A549 (cell line): ENCODE measurements around the gene IKZF5. TPM values are rescaled to one million over a fixed set of nuclear protein-coding genes. Genes with fewer than 3 reads are reported as not detected.
A peak's percentile ranks its signal among the peaks of the same experiment; 100 is the strongest.

ENCODE experiments used
- ATAC-seq, 2 experiments: fragments of 200-7000 bp in 1 of 2; fragments of >200 bp in 1 of 2; cut with Nextera tagmentation in 1 of 2; cut with Tn5 transposase in 1 of 2; 3 replicates each; pipeline versions ENCODE4 v1.8.0 to v1.9.1; 2018 to 2020; ENCODE audit warnings: mild to moderate bottlenecking in 1 of 2, moderate library complexity in 1 of 2
- CTCF ChIA-PET: fragments of 300-600 bp; sonication (Branson Sonifier 250); formaldehyde crosslinking; extraction: SDS; loops from one replicate; lab custom pipeline; 2021; ENCODE audit warnings: antibody characterized with exemption, inconsistent platforms; lab: Yijun Ruan, JAX
- POLR2A ChIA-PET: fragments of 350-600 bp; formaldehyde crosslinking; extraction: SDS; loops from one replicate; lab custom pipeline; 2021; ENCODE audit warnings: antibody characterized with exemption, inconsistent platforms; lab: Yijun Ruan, JAX
- DNase-seq, 2 experiments: peaks; one replicate each; pipeline versions ENCODE4 v3.0.0 to v3.0.0-alpha.2; 2011 to 2016; ENCODE audit warnings: low read depth in 1 of 2, low spot score in 1 of 2
- FAIRE-seq: peaks from 2 replicates; lab custom pipeline; 2011; peaks lifted over from hg19 to GRCh38; lab: Jason Lieb, UNC
- H3K27ac ChIP-seq, 2 experiments: fragments of >200 bp; sonication (Bioruptor Twin); formaldehyde crosslinking; 3 replicates each; pipeline ENCODE4 v1.5.1; 2016 to 2017
- H3K4me1 ChIP-seq: fragments of >200 bp; sonication (Bioruptor Twin); formaldehyde crosslinking; 3 replicates; pipeline ENCODE4 v1.6.1; 2016
- H3K4me2 ChIP-seq: fragments of >200 bp; sonication (Bioruptor Twin); formaldehyde crosslinking; 3 replicates; pipeline ENCODE4 v1.6.1; 2016
- H3K4me3 ChIP-seq: fragments of >200 bp; sonication (Bioruptor Twin); formaldehyde crosslinking; 3 replicates; pipeline ENCODE4 v1.5.1; 2016
- H3K9me3 ChIP-seq: fragments of >200 bp; sonication (Bioruptor Twin); formaldehyde crosslinking; 3 replicates; pipeline ENCODE4 v1.6.1; 2016
- BHLHE40 ChIP-seq: IDR thresholded peaks from 2 replicates; pipeline ENCODE4 v1.6.1; 2012; ENCODE audit warnings: low read depth, low read length, inconsistent platforms
- CBX8 ChIP-seq: fragments of 200-600 bp; sonication (generic); IDR thresholded peaks from 2 replicates; pipeline ENCODE4 v1.6.1; 2016
- CEBPB ChIP-seq, 2 experiments: fragments of >200 bp in 1 of 2; sonication (Bioruptor Twin) in 1 of 2; formaldehyde crosslinking in 1 of 2; IDR thresholded peaks; 2 replicates each; pipeline ENCODE4 v1.6.1; 2012 to 2016
- CHD2 ChIP-seq: fragments of 150-350 bp; IDR thresholded peaks from 2 replicates; pipeline ENCODE4 v1.6.1; 2014; ENCODE audit warnings: low read length; ENCODE audit not compliant: partially characterized antibody
- EHF ChIP-seq: fragments of 250-450 bp; sonication (Bioruptor Pico); IDR thresholded peaks from 2 replicates; pipeline ENCODE4 v1.5.0; 2020; ENCODE audit warnings: mild to moderate bottlenecking
- EP300 ChIP-seq, 2 experiments: fragments of >200 bp; sonication (Bioruptor Twin); formaldehyde crosslinking; IDR thresholded peaks; 2 replicates in 1 of 2; 3 replicates in 1 of 2; pipeline ENCODE4 v1.6.1; 2016 to 2017
- ESRRA ChIP-seq: fragments of 150-350 bp; IDR thresholded peaks from 2 replicates; pipeline ENCODE4 v1.6.1; 2014; ENCODE audit warnings: mild to moderate bottlenecking, low read length, borderline replicate concordance
- FOSL2 ChIP-seq, 2 experiments: fragments of 450-650 bp in 1 of 2; fragments of >200 bp in 1 of 2; sonication (Bioruptor Twin) in 1 of 2; formaldehyde crosslinking; IDR thresholded peaks; 2 replicates each; pipeline versions ENCODE4 v1.5.0 to v1.6.1; 2016 to 2020; ENCODE audit warnings: mild to moderate bottlenecking in 1 of 2, moderate library complexity in 1 of 2
- FOXS1 ChIP-seq: fragments of 250-450 bp; sonication (Bioruptor Pico); IDR thresholded peaks from 2 replicates; pipeline ENCODE4 v1.5.0; 2020; ENCODE audit warnings: mild to moderate bottlenecking, moderate library complexity
- GATA3 ChIP-seq: IDR thresholded peaks from 2 replicates; pipeline ENCODE4 v1.6.1; 2012; ENCODE audit warnings: borderline replicate concordance
- HEYL ChIP-seq: fragments of 250-450 bp; sonication (Bioruptor Pico); IDR thresholded peaks from 2 replicates; pipeline ENCODE4 v1.8.0; 2021; ENCODE audit warnings: mild to moderate bottlenecking, moderate library complexity
- HOXA7 ChIP-seq: fragments of 250-450 bp; sonication (Bioruptor Pico); IDR thresholded peaks from 2 replicates; pipeline ENCODE4 v1.5.0; 2020; ENCODE audit warnings: mild to moderate bottlenecking, moderate library complexity
- KDM1A ChIP-seq: fragments of 200-600 bp; sonication (generic); IDR thresholded peaks from 2 replicates; pipeline ENCODE4 v1.6.1; 2016; ENCODE audit warnings: low read depth, mild to moderate bottlenecking
- MAFK ChIP-seq: fragments of 450-650 bp; IDR thresholded peaks from 2 replicates; pipeline ENCODE4 v1.6.1; 2014; ENCODE audit not compliant: partially characterized antibody
- MAZ ChIP-seq: fragments of 150-350 bp; IDR thresholded peaks from 2 replicates; pipeline ENCODE4 v1.6.1; 2014; ENCODE audit warnings: antibody characterized with exemption, low read depth, low read length, borderline replicate concordance
- NFE2L2 ChIP-seq: fragments of 150-350 bp; conservative IDR thresholded peaks from 2 replicates; pipeline ENCODE4 v1.6.1; 2014; ENCODE audit warnings: low read length
- NPAS2 ChIP-seq: fragments of 250-450 bp; sonication (Bioruptor Pico); IDR thresholded peaks from 2 replicates; pipeline ENCODE4 v1.8.0; 2022; ENCODE audit warnings: mild to moderate bottlenecking, moderate library complexity, borderline replicate concordance
- POLR2A ChIP-seq: IDR thresholded peaks from 2 replicates; pipeline ENCODE4 v1.6.1; 2012; ENCODE audit warnings: mild to moderate bottlenecking, low read length
- RAD21 ChIP-seq, 2 experiments: fragments of >200 bp in 1 of 2; sonication (Bioruptor Twin) in 1 of 2; formaldehyde crosslinking in 1 of 2; IDR thresholded peaks in 1 of 2; conservative IDR thresholded peaks in 1 of 2; 2 replicates in 1 of 2; 3 replicates in 1 of 2; pipeline ENCODE4 v1.6.1; 2012 to 2018; ENCODE audit warnings: inconsistent platforms in 1 of 2
- SREBF2 ChIP-seq: fragments of 450-650 bp; IDR thresholded peaks from 2 replicates; pipeline ENCODE4 v1.6.1; 2014; ENCODE audit warnings: mild to moderate bottlenecking, moderate library complexity
- TP53 ChIP-seq: fragments of 250-450 bp; sonication (Bioruptor Pico); IDR thresholded peaks from 2 replicates; pipeline ENCODE4 v1.5.0; 2021; ENCODE audit warnings: mild to moderate bottlenecking, moderate library complexity
- ZC3H11A ChIP-seq: fragments of 450-650 bp; IDR thresholded peaks from 2 replicates; pipeline ENCODE4 v1.6.1; 2014; ENCODE audit warnings: antibody characterized with exemption, mild to moderate bottlenecking
- ZFP36 ChIP-seq: fragments of 450-650 bp; IDR thresholded peaks from 2 replicates; pipeline ENCODE4 v1.6.1; 2014; ENCODE audit warnings: borderline replicate concordance; ENCODE audit not compliant: partially characterized antibody
- ZNF302 ChIP-seq: fragments of 250-450 bp; sonication (Bioruptor Pico); IDR thresholded peaks from 2 replicates; pipeline ENCODE4 v1.9.0; 2021; ENCODE audit warnings: inconsistent platforms, mild to moderate bottlenecking, moderate library complexity
- ZSCAN20 ChIP-seq: fragments of 250-450 bp; sonication (Bioruptor Pico); IDR thresholded peaks from 2 replicates; pipeline ENCODE4 v1.8.0; 2022; ENCODE audit warnings: mild to moderate bottlenecking, moderate library complexity
- whole genome bisulfite sequencing: methylation state at CpG from one replicate; pipeline ENCODE4 v1.1.6; 2017; ENCODE audit errors: missing lambda C conversion rate; 5-methylcytosine and 5-hydroxymethylcytosine counted together
- polyA plus RNA-seq, 4 experiments: library from polyadenylated mRNA; depleted of rRNA in 3 of 4; stranded (reverse); fragments of >200 nt; fragmentation: RNase III in 1 of 4; extraction: RNeasy Plus Mini Kit Qiagen cat#74134 plus additional on column Dnase treatment in 1 of 4; gene quantifications; 2 replicates in 3 of 4; 3 replicates in 1 of 4; pipeline ENCODE4 v1.2.3, GENCODE V29; 2011 to 2017
- TF ChIP-seq, protein P1 (sequence below): fragments of 450-650 bp; IDR thresholded peaks from 2 replicates; pipeline ENCODE4 v1.6.1; 2014; ENCODE audit warnings: antibody characterized with exemption
- TF ChIP-seq, protein P2 (sequence below): fragments of 250-450 bp; sonication (Bioruptor Pico); IDR thresholded peaks from 2 replicates; pipeline ENCODE4 v1.5.0; 2021; ENCODE audit warnings: mild to moderate bottlenecking, moderate library complexity, borderline replicate concordance
- TF ChIP-seq, protein P3 (sequence below): fragments of 200-600 bp; sonication (generic); IDR thresholded peaks from 2 replicates; pipeline ENCODE4 v1.6.1; 2016; ENCODE audit warnings: antibody characterized with exemption, mild to moderate bottlenecking, moderate library complexity
- TF ChIP-seq, protein P4 (sequence below): fragments of >200 bp; sonication (Bioruptor Twin); formaldehyde crosslinking; IDR thresholded peaks from 3 replicates; pipeline ENCODE4 v1.6.1; 2016
- TF ChIP-seq, protein P5 (sequence below): IDR thresholded peaks from 2 replicates; pipeline ENCODE4 v1.6.1; 2012; ENCODE audit warnings: low read depth, borderline replicate concordance
- TF ChIP-seq, protein P6 (sequence below): IDR thresholded peaks from 2 replicates; pipeline ENCODE4 v1.6.1; 2012

The IKZF5 gene
- polyA plus RNA-seq, 2 of the 4 experiments (the other 2 are of a cell fraction): 5.0 to 10.2 TPM

DNA sequence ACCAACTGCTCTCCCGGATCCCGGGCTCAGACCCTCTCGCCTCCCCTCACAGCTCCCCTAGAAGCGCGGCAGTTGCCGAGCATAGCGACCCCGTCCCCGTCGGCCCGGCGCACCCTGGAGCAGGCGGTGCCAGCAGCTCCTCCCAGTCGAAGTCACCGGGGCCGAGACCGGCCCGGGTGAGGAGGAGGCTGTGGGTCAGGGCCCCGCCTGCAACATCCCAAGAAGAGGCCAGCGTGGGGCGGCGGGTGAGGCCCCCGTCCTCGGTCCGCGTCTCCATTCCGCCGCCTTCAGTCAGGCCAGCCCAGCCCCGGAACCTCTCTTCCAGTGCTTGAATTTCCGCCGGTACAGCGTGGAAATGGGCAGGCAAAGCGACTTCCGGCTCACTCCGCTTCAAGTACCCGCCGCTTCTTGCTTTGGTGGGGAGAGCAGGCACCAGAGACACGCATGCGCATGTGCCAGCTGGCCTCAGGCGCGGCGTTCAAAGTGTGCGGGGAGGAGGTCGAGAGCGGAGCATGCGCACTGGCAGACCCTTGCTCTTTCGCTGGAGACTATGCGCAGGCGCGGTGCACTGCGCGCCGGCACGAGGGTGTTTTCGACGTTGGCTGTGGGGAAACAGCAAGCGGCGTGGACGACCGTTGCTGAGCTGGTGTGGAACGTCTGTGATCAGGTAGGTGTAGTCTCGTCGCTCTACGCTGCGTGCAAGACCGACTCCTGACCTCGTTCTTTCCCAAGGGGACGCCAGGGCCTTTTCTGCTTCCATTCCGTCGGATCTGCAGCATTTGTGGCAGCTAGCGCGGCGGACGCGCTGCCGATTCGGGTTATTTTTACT, 54.5 kb downstream of the IKZF5 start, which contains the start of gene C10orf88:
C10orf88 (minus strand) TSS at position 326 of the 829 bp plus-strand sequence; CDS start at position 277, 49 bp downstream.
- H3K9me3 ChIP-seq: peaks cover 9% of the 10 kb centered on the region
- H3K4me3 ChIP-seq: peak within 1 kb of the TSS; percentile 96
- WGBS: 10% methylated on average over 49 of the region's 77 CpGs
- peak within 1 kb of the TSS; percentile 97 for H3K27ac ChIP-seq
- H3K4me2 ChIP-seq: peak within 1 kb of the TSS; percentile 95
- DNase-seq (peak; percentile 94 to 99), ATAC-seq (peak; percentile 99 to 100), FAIRE-seq (no peak)
- CTCF ChIA-PET: interaction anchor here (1.0 to 1.7 kb wide), 2 partner anchors 12 to 14 kb away, joined by 3 to 4 read pairs; no protein-coding TSS in a partner anchor
- peaks cover 18% of the 10 kb centered on the region for H3K4me1 ChIP-seq
- POLR2A ChIA-PET: interaction anchor here (1.0 to 1.5 kb wide), 4 partner anchors 8 to 74 kb away, joined by 3 to 12 read pairs (median 3); partner anchors contain the start of gene PSTK
- TF ChIP-seq MAFK (no peak), FOSL2 (IDR thresholded peaks at IDR 0.05) (no peak), FOSL2 (CRISPR knock-in tag; IDR thresholded peaks at IDR 0.05) (no peak), CBX8 (no peak), SREBF2 (no peak), NFE2L2 (no peak), GATA3 (peak; percentile 53), MAZ (0 out of 2 replicates have a peak, but pooled peaks have one; percentile 58), BHLHE40 (no peak), HEYL (CRISPR knock-in tag) (no peak), RAD21 (conservative IDR thresholded peaks at IDR 0.05 in 1 of 2, IDR thresholded peaks at IDR 0.05 in 1 of 2) (peak in 1 of 2 experiments; percentile 23; a peak in 2 of 5 replicates), ESRRA (no peak), TP53 (no peak), ZFP36 (no peak), CHD2 (no peak), NPAS2 (CRISPR knock-in tag) (no peak), FOXS1 (CRISPR knock-in tag) (no peak), CEBPB (IDR thresholded peaks at IDR 0.05) (no peak), EHF (CRISPR knock-in tag) (0 out of 2 replicates have a peak, but pooled peaks have one; percentile 59), POLR2A (peak; percentile 66), KDM1A (no peak), HOXA7 (CRISPR knock-in tag) (no peak), ZSCAN20 (CRISPR knock-in tag) (0 out of 2 replicates have a peak, but pooled peaks have one; percentile 51), EP300 (IDR thresholded peaks at IDR 0.05) (no peak), ZNF302 (CRISPR knock-in tag) (no peak), ZC3H11A (peak; percentile 17; the same call in 1 of the 2 replicates)
- TF ChIP-seq, protein P1, sequence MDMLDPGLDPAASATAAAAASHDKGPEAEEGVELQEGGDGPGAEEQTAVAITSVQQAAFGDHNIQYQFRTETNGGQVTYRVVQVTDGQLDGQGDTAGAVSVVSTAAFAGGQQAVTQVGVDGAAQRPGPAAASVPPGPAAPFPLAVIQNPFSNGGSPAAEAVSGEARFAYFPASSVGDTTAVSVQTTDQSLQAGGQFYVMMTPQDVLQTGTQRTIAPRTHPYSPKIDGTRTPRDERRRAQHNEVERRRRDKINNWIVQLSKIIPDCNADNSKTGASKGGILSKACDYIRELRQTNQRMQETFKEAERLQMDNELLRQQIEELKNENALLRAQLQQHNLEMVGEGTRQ: peak; percentile 37; the same call in 1 of the 2 replicates
- TF ChIP-seq, protein P2, sequence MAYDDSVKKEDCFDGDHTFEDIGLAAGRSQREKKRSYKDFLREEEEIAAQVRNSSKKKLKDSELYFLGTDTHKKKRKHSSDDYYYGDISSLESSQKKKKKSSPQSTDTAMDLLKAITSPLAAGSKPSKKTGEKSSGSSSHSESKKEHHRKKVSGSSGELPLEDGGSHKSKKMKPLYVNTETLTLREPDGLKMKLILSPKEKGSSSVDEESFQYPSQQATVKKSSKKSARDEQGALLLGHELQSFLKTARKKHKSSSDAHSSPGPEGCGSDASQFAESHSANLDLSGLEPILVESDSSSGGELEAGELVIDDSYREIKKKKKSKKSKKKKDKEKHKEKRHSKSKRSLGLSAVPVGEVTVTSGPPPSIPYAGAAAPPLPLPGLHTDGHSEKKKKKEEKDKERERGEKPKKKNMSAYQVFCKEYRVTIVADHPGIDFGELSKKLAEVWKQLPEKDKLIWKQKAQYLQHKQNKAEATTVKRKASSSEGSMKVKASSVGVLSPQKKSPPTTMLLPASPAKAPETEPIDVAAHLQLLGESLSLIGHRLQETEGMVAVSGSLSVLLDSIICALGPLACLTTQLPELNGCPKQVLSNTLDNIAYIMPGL (CRISPR knock-in tag): no peak
- TF ChIP-seq, protein P3, sequence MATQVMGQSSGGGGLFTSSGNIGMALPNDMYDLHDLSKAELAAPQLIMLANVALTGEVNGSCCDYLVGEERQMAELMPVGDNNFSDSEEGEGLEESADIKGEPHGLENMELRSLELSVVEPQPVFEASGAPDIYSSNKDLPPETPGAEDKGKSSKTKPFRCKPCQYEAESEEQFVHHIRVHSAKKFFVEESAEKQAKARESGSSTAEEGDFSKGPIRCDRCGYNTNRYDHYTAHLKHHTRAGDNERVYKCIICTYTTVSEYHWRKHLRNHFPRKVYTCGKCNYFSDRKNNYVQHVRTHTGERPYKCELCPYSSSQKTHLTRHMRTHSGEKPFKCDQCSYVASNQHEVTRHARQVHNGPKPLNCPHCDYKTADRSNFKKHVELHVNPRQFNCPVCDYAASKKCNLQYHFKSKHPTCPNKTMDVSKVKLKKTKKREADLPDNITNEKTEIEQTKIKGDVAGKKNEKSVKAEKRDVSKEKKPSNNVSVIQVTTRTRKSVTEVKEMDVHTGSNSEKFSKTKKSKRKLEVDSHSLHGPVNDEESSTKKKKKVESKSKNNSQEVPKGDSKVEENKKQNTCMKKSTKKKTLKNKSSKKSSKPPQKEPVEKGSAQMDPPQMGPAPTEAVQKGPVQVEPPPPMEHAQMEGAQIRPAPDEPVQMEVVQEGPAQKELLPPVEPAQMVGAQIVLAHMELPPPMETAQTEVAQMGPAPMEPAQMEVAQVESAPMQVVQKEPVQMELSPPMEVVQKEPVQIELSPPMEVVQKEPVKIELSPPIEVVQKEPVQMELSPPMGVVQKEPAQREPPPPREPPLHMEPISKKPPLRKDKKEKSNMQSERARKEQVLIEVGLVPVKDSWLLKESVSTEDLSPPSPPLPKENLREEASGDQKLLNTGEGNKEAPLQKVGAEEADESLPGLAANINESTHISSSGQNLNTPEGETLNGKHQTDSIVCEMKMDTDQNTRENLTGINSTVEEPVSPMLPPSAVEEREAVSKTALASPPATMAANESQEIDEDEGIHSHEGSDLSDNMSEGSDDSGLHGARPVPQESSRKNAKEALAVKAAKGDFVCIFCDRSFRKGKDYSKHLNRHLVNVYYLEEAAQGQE: no peak
- TF ChIP-seq, protein P4, sequence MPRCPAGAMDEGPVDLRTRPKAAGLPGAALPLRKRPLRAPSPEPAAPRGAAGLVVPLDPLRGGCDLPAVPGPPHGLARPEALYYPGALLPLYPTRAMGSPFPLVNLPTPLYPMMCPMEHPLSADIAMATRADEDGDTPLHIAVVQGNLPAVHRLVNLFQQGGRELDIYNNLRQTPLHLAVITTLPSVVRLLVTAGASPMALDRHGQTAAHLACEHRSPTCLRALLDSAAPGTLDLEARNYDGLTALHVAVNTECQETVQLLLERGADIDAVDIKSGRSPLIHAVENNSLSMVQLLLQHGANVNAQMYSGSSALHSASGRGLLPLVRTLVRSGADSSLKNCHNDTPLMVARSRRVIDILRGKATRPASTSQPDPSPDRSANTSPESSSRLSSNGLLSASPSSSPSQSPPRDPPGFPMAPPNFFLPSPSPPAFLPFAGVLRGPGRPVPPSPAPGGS: no peak
- TF ChIP-seq, protein P5, sequence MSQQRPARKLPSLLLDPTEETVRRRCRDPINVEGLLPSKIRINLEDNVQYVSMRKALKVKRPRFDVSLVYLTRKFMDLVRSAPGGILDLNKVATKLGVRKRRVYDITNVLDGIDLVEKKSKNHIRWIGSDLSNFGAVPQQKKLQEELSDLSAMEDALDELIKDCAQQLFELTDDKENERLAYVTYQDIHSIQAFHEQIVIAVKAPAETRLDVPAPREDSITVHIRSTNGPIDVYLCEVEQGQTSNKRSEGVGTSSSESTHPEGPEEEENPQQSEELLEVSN: peak; percentile 100
- TF ChIP-seq, protein P6, sequence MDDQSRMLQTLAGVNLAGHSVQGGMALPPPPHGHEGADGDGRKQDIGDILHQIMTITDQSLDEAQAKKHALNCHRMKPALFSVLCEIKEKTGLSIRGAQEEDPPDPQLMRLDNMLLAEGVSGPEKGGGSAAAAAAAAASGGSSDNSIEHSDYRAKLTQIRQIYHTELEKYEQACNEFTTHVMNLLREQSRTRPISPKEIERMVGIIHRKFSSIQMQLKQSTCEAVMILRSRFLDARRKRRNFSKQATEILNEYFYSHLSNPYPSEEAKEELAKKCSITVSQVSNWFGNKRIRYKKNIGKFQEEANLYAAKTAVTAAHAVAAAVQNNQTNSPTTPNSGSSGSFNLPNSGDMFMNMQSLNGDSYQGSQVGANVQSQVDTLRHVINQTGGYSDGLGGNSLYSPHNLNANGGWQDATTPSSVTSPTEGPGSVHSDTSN: peak; percentile 58; the same call in 1 of the 2 replicates
